ENCODE results near the gene S100P.
"Not testable (repeated sequence)": the region's sequence is repeated elsewhere in the genome, so short reads cannot be mapped to it uniquely, and the experiment has no call there.

S100P gene

GRCh38 chr4:6716958-6717655, 23.4 kb downstream of the S100P start:
- Mint-ChIP-seq H3K4me1 (peaks cover 11 to 33% of the 10 kb centered on the region in 2 donors), H3K27ac (peak overlapping the region; percentile 97), H3K4me3 (peak overlapping the region; percentile 89 to 92), H3K36me3 (peaks cover 7 to 10% of the 10 kb centered on the region in 2 donors), H3K27me3 (no peaks in the 10 kb centered on the region), H3K9me3 (peaks cover 0 to 1% of the 10 kb centered on the region in 2 donors)
- no peak for ATAC-seq (replicated peaks)
- no peak for DNase-seq

GRCh38 chr4:6718932-6719610, 25.4 kb downstream of the S100P start:
- Mint-ChIP-seq H3K9me3 (no peaks in the 10 kb centered on the region), H3K27me3 (peaks cover 0 to 5% of the 10 kb centered on the region in 2 donors), H3K36me3 (peaks cover 7 to 10% of the 10 kb centered on the region in 2 donors), H3K4me1 (peaks cover 11 to 33% of the 10 kb centered on the region in 2 donors), H3K27ac (no peak overlapping the region), H3K4me3 (peak overlapping the region; percentile 12 to 19)
- DNase-seq (no peak), ATAC-seq (replicated peaks) (no peak)

- DNase-seq, result no peak
- H3K4me1 Mint-ChIP-seq, result peaks cover 11 to 33% of the 10 kb centered on the region in 2 donors
- no peaks in the 10 kb centered on the region for H3K9me3 Mint-ChIP-seq
- H3K27ac Mint-ChIP-seq, result no peak overlapping the region
- H3K36me3 Mint-ChIP-seq, result peaks cover 7 to 10% of the 10 kb centered on the region in 2 donors
- H3K4me3 Mint-ChIP-seq, result no peak overlapping the region
- peaks cover 0 to 5% of the 10 kb centered on the region in 2 donors for H3K27me3 Mint-ChIP-seq
- ATAC-seq (replicated peaks), result no peak
Observed at GRCh38 chr4:6719611-6720179, 26.0 kb downstream of the S100P start.

- peak overlapping the region; percentile 52 for H3K27ac Mint-ChIP-seq
- peak; percentile 52 to 53 for ATAC-seq (replicated peaks)
- H3K9me3 Mint-ChIP-seq, result no peaks in the 10 kb centered on the region
- peaks cover 7 to 10% of the 10 kb centered on the region in 2 donors for H3K36me3 Mint-ChIP-seq
- peak overlapping the region; percentile 36 to 69 for H3K4me3 Mint-ChIP-seq
- H3K27me3 Mint-ChIP-seq, result peaks cover 0 to 5% of the 10 kb centered on the region in 2 donors
- DNase-seq, result peak; percentile 56
- peaks cover 11 to 28% of the 10 kb centered on the region in 2 donors for H3K4me1 Mint-ChIP-seq
Observed at GRCh38 chr4:6720202-6720699, 26.6 kb downstream of the S100P start.

GRCh38 chr4:6721121-6721520, 27.4 kb downstream of the S100P start:
- peaks cover 0 to 5% of the 10 kb centered on the region in 2 donors for H3K27me3 Mint-ChIP-seq
- no peak overlapping the region for H3K4me3 Mint-ChIP-seq
- ATAC-seq (replicated peaks) (no peak), DNase-seq (no peak)
- no peaks in the 10 kb centered on the region for H3K9me3 Mint-ChIP-seq
- no peak overlapping the region for H3K27ac Mint-ChIP-seq
- H3K4me1 Mint-ChIP-seq, result peaks cover 11 to 22% of the 10 kb centered on the region in 2 donors
- peaks cover 3 to 6% of the 10 kb centered on the region in 2 donors for H3K36me3 Mint-ChIP-seq

- Mint-ChIP-seq H3K9me3 (no peaks in the 10 kb centered on the region), H3K4me1 (peaks cover 11 to 18% of the 10 kb centered on the region in 2 donors), H3K27me3 (peaks cover 0 to 5% of the 10 kb centered on the region in 2 donors), H3K27ac (no peak overlapping the region), H3K4me3 (no peak overlapping the region), H3K36me3 (peaks cover 3 to 6% of the 10 kb centered on the region in 2 donors)
- ATAC-seq (replicated peaks), result no peak
- DNase-seq, result no peak
Observed at GRCh38 chr4:6722891-6723290, 29.2 kb downstream of the S100P start.

GRCh38 chr4:6723851-6724250, 30.2 kb downstream of the S100P start:
- no peaks in the 10 kb centered on the region for H3K9me3 Mint-ChIP-seq
- H3K27ac Mint-ChIP-seq, result no peak overlapping the region
- H3K36me3 Mint-ChIP-seq, result peaks cover 3 to 4% of the 10 kb centered on the region in 2 donors
- no peak overlapping the region for H3K4me3 Mint-ChIP-seq
- H3K27me3 Mint-ChIP-seq, result peaks cover 5 to 8% of the 10 kb centered on the region in 2 donors
- DNase-seq (no peak), ATAC-seq (replicated peaks) (no peak)
- H3K4me1 Mint-ChIP-seq, result peaks cover 10 to 12% of the 10 kb centered on the region in 2 donors

- Mint-ChIP-seq H3K9me3 (no peaks in the 10 kb centered on the region), H3K27ac (no peak overlapping the region), H3K4me3 (no peak overlapping the region), H3K36me3 (no peaks in the 10 kb centered on the region), H3K27me3 (peaks cover 6 to 11% of the 10 kb centered on the region in 2 donors), H3K4me1 (peaks cover 7 to 8% of the 10 kb centered on the region in 2 donors)
- DNase-seq (no peak), ATAC-seq (replicated peaks) (no peak)
Observed at GRCh38 chr4:6724421-6725111, 30.9 kb downstream of the S100P start.

GRCh38 chr4:6725427-6725961, 31.8 kb downstream of the S100P start:
- DNase-seq, result not testable (repeated sequence)

GRCh38 chr4:6727081-6727942, 33.6 kb downstream of the S100P start:
- Mint-ChIP-seq H3K36me3 (no peaks in the 10 kb centered on the region), H3K9me3 (no peaks in the 10 kb centered on the region), H3K27ac (no peak overlapping the region), H3K27me3 (peaks cover 6 to 20% of the 10 kb centered on the region in 2 donors), H3K4me1 (no peaks in the 10 kb centered on the region), H3K4me3 (no peak overlapping the region)
- ATAC-seq (replicated peaks), result no peak
- DNase-seq, result no peak

More at GRCh38 chr4:6725427-6725961, 31.8 kb downstream of the S100P start:
- not testable (repeated sequence) for H3K9me3 Mint-ChIP-seq; H3K4me1 Mint-ChIP-seq; H3K27ac Mint-ChIP-seq; ATAC-seq (replicated peaks); H3K4me3 Mint-ChIP-seq; H3K36me3 Mint-ChIP-seq
- H3K27me3 Mint-ChIP-seq, result peaks cover 6 to 11% of the 10 kb centered on the region in 2 donors

- DNase-seq (no peak), ATAC-seq (replicated peaks) (no peak)
- Mint-ChIP-seq H3K27me3 (peaks cover 6 to 20% of the 10 kb centered on the region in 2 donors), H3K4me1 (no peaks in the 10 kb centered on the region), H3K9me3 (no peaks in the 10 kb centered on the region), H3K4me3 (no peak overlapping the region), H3K27ac (no peak overlapping the region), H3K36me3 (no peaks in the 10 kb centered on the region)
Observed at GRCh38 chr4:6727943-6728250, 34.2 kb downstream of the S100P start.

- H3K36me3 Mint-ChIP-seq, result no peaks in the 10 kb centered on the region
- no peak for DNase-seq
- no peak overlapping the region for H3K4me3 Mint-ChIP-seq
- peaks cover 6 to 19% of the 10 kb centered on the region in 2 donors for H3K27me3 Mint-ChIP-seq
- H3K9me3 Mint-ChIP-seq, result no peaks in the 10 kb centered on the region
- no peak overlapping the region for H3K27ac Mint-ChIP-seq
- no peak for ATAC-seq (replicated peaks)
- H3K4me1 Mint-ChIP-seq, result no peaks in the 10 kb centered on the region
Observed at GRCh38 chr4:6728320-6729029, 34.8 kb downstream of the S100P start.
